Measurements from ENCODE around the gene FASN. TPM values are rescaled to one million over a fixed set of nuclear protein-coding genes. Genes with fewer than 3 reads are reported as not detected.

Gene FASN
- polyA plus RNA-seq, 1 of the 3 experiments (the other 2 are of a cell fraction) = 55.1 TPM

GRCh38 chr17:82089723-82090548 lies 8.1 kb downstream of the FASN start:
- H3K27ac ChIP-seq (ENCODE audit: low read depth in 2 of 2, low read length in 1 of 2) = no peak overlapping the region; a peak in 1 of 4 replicates
- H3K4me3 ChIP-seq (ENCODE audit: low read depth in 2 of 2, low read length in 1 of 2) = no peak overlapping the region
- H3K4me2 ChIP-seq = no peak overlapping the region
- peaks cover 6% of the 10 kb centered on the region; the same call in 1 of the 2 replicates for H3K79me2 ChIP-seq (ENCODE audit: insufficient read depth)
- POLR2A ChIA-PET = interaction anchor here (1.0 to 1.8 kb wide), 2 partner anchors 9 to 14 kb away, joined by 4 to 5 read pairs; no protein-coding TSS in a partner anchor
- CTCF ChIA-PET = interaction anchor here (1.4 to 4.3 kb wide), 4 partner anchors 9 to 70 kb away, joined by 4 to 22 read pairs (median 4); partner anchors contain the start of gene FASN
- H3K4me1 ChIP-seq (ENCODE audit: control insufficient read depth in 1 of 2, insufficient read depth in 2 of 2, low read depth in 1 of 2, low read length in 1 of 2) = no peaks in the 10 kb centered on the region
- no peak overlapping the region for H3K9ac ChIP-seq
- no peaks in the 10 kb centered on the region for H3F3A ChIP-seq (replicated peaks; ENCODE audit: insufficient read depth)
- TF ChIP-seq TAF1 (IDR thresholded peaks at IDR 0.05; ENCODE audit: borderline replicate concordance, low read depth, low read length) (no peak), SMC3 (IDR thresholded peaks at IDR 0.05; ENCODE audit: low read depth, low read length) (no peak), NRF1 (IDR thresholded peaks at IDR 0.05; ENCODE audit: low read depth, low read length) (no peak), NFIC (IDR thresholded peaks at IDR 0.05; ENCODE audit: borderline replicate concordance) (no peak), CTCF (IDR thresholded peaks at IDR 0.05) (no peak), FOXJ3 (CRISPR knock-in tag; IDR thresholded peaks at IDR 0.05) (no peak), RFX5 (IDR thresholded peaks at IDR 0.05; ENCODE audit: low read length) (no peak)
- TF ChIP-seq, protein P1, sequence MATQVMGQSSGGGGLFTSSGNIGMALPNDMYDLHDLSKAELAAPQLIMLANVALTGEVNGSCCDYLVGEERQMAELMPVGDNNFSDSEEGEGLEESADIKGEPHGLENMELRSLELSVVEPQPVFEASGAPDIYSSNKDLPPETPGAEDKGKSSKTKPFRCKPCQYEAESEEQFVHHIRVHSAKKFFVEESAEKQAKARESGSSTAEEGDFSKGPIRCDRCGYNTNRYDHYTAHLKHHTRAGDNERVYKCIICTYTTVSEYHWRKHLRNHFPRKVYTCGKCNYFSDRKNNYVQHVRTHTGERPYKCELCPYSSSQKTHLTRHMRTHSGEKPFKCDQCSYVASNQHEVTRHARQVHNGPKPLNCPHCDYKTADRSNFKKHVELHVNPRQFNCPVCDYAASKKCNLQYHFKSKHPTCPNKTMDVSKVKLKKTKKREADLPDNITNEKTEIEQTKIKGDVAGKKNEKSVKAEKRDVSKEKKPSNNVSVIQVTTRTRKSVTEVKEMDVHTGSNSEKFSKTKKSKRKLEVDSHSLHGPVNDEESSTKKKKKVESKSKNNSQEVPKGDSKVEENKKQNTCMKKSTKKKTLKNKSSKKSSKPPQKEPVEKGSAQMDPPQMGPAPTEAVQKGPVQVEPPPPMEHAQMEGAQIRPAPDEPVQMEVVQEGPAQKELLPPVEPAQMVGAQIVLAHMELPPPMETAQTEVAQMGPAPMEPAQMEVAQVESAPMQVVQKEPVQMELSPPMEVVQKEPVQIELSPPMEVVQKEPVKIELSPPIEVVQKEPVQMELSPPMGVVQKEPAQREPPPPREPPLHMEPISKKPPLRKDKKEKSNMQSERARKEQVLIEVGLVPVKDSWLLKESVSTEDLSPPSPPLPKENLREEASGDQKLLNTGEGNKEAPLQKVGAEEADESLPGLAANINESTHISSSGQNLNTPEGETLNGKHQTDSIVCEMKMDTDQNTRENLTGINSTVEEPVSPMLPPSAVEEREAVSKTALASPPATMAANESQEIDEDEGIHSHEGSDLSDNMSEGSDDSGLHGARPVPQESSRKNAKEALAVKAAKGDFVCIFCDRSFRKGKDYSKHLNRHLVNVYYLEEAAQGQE (IDR thresholded peaks at IDR 0.05; ENCODE audit: low read depth, low read length) = no peak
- H3K9me2 ChIP-seq = no peaks in the 10 kb centered on the region
- WGBS (ENCODE audit: low lambda C conversion rate) = 94% methylated on average over 17 of the region's 29 CpGs
- H3K27me3 ChIP-seq (ENCODE audit: insufficient read depth) = no peaks in the 10 kb centered on the region
- H4K20me1 ChIP-seq (ENCODE audit: insufficient read depth) = 0 out of 2 replicates have a peak, but pooled peaks cover under 1% of the 10 kb centered on the region
- no peak overlapping the region for H2AFZ ChIP-seq (ENCODE audit: low read depth)
- DNase-seq = no peak
- H3K36me3 ChIP-seq (replicated peaks in 1 of 2; ENCODE audit: control insufficient read depth in 1 of 2, insufficient read depth in 2 of 2, low read length in 1 of 2) = peaks cover 30 to 94% of the 10 kb centered on the region in 2 experiments
- H3K9me3 ChIP-seq = no peaks in the 10 kb centered on the region
